DMS53 (cell line): ENCODE data around the gene PRKAR1B.

Source experiments
- DNase-seq: peaks from one replicate; lab custom pipeline; 2025; lab: John Stamatoyannopoulos, UW

PRKAR1B gene

DNA sequence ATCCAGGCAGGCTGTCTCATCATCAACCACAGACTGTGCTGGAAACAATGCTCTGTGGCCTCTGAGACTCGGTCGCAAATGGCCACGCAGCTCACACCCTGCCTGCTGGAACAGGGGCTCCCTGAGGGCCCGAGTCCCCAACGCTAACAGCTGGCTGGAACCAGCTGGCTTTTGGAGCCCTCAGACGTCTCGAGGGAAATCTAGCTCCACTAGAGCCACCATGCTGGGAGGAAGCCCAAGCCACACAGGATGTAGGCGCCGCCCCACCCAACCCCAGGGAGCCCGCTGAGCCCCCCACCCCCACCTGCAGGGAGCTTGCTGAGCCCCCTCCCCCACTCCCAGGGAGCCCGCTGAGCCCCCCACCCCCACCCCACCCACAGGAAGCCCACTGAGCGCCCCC, 186.1 kb downstream of the PRKAR1B start:
- DNase-seq: no peak

DNA sequence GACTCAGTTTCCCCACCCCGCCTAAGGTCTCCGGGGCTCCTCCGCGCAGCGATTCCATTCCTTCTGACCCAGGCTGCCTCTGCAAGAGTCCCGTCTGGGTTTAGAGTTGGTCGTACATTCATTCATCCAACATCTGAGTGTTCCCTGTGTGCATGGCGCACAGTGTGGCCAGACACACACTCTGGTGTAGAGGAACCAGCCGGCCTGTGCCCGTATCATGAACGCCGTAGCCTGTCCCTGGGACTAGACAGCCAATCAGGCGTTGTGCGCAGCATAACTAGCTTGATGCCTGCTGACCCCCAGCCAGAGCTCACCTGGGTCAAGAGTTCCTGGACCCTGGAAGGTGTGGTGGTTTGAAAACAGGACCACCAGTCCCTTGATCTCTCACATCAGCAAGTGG, 186.5 kb downstream of the PRKAR1B start:
- DNase-seq: no peak

DNA sequence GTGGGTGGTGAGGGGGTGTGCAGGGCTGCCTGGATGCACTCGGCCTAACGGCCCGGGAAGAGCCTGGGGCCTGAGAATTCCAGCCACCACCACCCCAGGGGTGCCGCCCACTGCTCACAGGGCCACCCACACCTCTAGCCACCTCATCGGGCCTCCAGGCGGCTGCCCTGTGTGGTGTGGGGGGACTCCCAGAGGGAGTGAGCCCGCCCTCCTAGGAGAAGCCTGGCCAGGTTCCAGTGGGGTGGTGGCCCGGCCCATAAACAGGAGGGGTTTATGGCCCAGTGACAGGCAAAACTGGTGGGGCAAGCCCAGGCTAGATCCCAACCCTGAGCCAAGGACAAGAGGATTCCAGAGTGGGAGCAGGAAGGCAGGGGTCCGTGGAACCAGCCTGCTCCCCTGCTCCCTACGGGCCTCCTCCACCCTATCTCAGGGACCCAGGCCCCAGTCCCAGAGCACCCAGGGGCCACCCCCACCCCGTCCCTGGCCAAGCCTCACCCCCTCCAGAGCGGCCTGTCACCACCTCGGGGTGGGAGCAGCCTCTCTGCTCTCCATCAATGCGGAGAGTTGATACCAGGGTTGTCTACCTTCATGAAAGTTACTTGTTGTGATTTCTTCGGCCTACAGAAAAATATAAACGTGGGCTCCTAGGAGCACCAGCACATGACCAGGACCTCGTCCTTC, 187.2 kb downstream of the PRKAR1B start:
- no peak for DNase-seq

DNA sequence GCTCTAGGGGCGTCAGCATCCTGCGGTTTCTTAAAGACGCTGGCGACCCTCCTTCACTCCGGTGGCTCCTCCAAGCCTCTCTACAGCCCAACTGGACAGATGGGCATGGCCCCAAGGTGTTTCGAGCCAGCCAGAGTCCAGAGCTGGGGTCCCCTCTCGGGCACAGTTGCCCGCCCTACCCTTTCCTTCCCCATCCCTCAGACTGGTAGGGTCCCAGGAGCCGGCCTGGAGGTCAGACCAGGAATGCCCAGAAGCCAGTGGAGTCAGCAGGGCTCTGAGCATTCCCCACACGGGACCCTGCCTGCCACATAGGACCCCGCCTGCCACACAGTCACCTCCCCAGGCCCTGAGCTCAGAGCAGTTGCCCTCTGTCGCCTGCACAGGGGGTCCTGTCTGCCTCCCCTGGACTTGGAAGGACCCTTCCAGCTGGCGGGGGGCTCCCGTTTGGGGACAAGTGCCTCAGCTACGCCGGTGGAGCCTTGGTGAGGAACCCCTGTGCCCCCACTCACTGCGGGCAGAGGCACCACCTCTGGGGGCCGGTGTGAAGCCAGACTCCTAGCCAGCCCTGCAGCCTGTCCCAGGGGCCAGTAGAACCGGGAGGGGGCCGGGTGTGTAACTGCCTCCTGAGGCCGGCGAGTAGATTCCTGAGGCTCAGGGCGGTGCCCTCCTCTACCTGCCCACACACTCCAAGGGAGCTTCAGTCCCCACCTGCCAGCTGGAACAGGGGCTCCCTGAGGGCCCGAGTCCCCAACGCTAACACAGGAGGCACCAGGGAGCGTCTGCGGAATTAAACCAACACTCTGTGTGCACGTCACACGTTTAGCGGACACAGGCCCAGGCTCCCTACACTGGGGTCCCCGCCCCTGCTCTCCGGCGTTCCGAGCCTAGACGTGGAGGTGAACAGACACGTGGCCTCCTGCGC, 188.1 kb downstream of the PRKAR1B start:
- DNase-seq: no peak

DNA sequence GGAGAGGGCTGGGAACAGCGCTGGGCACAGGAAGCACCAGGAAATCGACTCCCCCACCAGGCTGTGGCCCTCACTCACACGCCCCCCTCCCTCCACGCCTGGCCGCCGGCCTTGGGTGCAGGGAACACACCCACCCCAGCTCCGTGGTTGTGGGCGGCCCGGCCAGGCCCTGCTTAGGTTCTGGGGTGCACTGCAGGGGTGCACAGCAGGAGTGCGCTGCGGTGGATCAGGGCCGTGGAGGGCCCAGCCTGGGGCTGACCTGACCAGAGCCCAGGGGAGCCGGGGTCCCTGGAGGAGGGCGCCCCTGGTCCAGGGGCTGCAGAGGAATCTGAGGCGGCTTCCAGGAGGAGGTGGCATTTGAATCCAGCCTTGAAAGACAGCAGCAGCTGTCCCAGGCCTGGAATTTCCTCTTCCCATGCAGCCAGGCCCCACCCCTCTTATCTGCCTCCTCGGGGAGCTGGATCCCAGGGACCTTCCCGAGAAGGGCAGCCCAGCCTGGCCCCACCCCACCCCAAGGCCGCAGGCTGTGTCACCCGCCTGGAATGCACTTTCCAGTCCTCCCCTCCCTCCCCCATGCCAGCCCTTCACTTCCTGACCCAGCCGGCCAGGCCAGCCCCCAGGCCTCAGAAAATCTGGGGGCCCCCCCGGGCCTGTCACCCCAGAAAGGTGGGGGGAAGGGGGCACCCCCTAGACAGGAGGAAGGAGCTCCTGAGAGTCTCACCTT, 189.0 kb downstream of the PRKAR1B start:
- DNase-seq: no peak

DNA sequence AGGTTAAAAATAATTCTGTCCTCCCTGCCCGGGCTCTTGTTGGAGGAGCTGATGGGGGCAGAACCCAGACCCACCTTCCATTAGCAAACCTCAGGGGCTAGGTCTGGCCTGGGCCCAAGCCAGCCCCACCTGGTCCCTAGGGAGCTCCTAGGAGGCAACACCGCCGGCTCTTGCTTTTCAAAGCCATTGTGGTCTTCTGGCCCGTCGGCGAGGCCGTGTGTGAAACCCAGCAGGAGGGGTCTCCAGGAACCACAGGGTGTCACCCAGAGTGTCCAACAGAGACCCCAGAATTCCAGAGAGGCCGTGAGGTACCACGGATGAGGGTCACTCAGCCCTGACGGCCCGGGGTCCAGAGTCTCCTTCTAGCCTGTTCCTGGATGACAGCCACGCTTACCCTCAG, 190.8 kb downstream of the PRKAR1B start:
- no peak for DNase-seq

DNA sequence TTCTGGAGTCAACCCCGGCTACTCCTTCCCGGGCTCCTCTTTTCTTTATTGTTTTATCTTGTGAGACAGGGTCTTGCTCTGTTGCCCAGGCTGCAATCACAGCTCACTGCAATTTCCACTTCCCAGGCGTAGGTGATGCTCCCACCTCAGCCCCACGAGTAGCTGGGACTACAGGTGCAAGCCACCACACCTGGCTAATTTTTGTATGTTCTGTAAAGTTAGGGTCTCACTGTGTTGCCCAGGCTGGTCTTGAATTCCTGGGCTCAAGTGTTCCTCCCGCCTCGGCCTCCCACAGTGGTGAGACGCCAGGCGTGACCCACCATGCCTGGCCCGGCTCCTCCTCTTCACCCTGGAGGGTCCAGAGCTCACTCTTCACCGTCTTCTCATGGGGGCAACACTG, 192.1 kb downstream of the PRKAR1B start:
- DNase-seq: no peak

DNA sequence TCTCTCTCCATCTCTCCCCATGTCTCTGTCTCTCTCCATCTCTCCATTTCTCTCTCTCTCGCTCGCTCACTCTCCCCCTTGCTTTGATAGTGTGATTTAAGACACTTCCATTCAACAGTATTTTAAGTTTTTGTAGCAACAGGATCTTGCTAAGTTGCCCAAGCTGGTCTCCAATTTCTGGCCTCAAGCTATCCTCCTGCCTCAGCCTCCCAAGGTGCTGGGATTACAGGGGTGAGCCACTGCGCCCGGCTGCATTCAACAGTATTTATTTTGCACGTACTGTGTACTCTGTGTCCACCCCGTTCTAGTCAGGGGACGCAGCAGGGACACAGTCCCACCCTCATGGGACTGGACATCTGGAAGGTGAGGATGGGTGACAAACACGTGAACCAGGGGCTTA, 193.0 kb downstream of the PRKAR1B start:
- DNase-seq: no peak

DNA sequence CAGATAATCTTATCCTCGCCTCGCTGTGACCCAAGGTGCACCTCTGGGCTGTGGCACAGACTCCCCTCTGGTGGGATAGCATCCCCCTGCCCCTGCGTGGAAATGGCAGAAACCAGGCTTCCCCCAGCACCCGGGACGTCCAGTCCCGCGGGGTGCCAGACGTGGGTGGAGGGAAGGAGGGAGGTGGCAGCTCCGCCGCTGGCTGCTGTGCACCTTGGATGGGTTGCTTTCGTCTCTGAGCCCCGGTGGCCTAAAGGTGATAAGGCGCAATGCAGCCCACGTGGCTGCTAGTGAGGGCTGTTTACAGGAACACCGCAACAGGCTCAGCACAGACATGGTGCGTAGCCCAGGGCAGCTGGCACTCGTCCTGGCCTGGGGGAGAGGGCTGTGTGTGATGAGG, 193.8 kb downstream of the PRKAR1B start:
- no peak for DNase-seq

DNA sequence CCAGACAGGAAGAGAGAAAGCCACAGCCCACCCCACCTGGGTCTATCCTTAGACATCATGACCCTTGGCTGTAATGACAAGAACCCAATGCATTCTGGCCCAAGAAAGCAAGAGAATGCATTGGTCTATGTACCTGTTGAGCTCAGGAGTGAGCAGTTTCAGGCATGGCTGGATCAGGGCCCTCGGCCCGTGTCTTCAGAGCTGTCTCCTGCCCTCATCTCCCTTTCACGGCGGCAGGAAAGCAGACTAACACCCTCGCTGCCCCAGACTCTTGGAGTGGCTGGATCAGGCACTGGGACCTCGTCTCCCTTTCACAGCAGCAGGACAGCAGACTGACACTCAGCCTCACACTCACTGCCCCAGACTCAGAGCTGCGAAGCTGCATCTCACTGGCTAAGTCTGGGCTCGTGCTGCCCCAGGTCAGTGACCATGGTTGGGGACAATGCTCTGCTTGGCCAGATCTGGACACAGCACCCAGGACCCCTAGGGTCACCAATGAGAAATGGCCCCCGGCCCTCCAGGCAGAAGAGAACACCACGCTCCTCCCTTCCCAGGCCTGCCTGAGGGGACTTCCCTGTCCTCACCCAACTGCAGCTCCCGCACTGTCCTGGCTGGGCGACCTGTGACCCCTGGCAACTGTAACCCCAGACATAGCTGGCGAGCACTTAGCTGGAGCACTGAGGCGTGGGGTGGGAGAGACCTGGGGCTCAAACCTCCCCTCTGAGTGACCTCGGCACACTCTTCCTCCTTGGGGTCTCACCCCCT, 194.5 kb downstream of the PRKAR1B start:
- DNase-seq: no peak

DNA sequence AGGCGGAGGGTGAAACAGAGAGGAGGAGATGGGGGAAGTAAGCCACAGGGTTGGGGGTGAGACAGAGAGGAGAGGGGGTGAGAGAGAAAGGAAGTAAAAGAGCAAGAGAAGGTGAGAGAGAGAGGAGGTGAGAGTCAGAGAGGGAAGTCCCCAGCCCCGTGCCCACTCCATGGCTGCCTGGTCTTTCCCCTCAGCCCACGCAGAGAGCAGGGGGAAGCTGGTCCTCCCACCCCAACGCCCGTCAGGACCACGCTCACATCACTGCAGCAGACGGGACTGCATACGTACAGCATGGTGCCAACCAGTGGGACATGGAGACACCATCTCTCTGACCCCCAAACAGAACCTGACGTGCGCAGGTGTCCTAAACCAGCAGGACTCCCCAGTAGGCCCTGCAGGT, 195.3 kb downstream of the PRKAR1B start:
- no peak for DNase-seq

DNA sequence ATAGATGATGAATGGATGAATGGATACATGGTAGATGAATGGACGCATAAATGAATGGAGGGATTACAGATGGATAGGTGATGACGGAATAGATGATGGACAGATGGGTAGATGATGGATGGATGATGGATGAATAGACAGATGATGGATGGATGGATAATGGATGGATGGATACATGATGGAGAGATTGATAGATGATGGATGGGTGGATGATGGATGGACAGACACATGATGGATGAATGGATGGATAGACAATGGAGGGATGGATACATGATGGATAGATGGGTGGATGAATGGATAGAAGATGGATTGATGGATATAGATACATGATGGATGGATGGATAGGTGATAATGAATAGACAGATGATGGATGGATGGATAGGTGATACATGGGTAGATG, 198.6 kb downstream of the PRKAR1B start:
- DNase-seq: no peak

DNA sequence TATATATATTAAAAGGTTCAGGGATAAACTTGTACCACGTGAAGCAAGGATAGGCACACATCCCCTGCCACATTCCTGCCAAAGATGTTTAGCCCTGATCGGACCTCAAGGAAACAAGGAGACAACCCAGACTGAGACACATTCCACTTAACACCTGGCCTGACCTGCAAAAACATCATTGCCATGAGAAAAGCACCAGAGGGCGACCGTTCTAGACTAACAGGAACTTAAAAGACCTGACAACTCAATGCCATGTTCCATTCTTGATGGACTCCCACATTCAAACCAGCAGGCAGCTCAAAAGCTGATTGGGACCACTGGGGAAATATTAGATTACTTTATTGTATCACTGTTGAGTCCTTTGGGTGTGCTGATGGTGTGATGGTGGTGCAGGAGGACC, 199.4 kb downstream of the PRKAR1B start:
- no peak for DNase-seq

DNA sequence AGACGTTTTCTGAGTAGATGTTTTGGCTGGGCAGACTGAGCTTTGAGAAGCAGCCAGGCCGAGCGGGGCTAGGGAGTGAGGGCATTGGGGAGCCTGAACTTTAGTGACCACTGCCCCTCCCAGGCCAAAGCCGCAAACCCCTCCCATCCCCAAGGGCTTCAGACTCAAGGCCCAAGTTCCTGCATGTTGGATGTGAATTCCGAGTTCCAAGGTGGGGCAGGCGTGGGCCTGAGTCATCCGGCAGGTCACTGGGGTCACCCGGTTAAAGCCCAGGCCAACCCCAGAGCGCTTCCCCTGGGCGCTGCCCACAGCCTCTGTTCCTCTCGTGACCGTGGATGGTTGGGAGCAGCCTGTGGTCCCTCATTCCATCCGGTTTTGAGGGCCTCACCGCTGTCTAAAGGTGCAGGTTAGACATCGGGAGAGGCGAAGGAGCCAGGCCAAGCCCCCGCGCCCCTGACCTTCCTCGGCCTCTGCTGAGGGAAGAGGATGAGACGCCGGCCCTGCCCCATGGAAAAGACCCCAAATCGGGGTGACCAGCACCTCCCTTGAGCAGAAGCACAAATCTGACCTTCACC, 200.5 kb downstream of the PRKAR1B start:
- no peak for DNase-seq

DNA sequence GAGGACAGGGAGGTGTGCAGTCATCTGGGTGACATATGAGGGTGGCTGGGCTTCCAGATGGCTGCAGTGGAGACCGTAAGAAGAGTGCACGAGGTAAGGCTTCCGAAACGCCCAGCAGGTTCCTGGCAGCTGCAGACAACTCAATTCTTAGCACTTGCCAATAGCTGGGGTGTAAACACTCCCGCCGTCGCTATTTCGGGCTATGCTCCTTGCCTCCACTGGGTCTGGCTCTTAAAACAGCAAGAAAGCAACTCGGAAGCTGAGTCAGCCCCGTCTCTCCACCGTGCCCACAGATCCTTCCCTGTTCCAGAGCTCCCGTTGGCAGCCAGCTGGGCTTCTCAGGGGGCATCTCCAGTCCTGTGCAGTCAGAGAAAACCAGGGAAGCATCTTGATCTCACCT, 201.3 kb downstream of the PRKAR1B start:
- DNase-seq: no peak

DNA sequence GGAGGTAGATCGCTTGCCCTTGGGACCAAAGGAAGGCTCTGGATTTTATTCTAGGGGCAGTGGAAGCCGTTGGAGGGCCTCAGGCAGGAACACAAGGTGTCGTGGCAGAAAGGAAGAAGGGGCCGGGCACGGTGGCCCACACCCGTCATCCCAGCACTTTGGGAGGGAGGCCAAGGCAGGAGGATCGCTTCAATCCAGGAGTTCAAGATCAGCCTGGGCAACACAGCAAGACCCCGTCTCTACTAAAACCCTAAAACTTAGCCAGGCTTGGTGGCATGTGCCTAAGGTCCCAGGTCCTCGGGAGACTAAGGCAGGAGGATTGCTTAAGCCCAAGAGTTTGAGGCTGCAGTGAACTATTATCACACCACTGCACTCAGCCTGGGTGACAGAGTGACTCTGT, 202.3 kb downstream of the PRKAR1B start:
- no peak for DNase-seq

DNA sequence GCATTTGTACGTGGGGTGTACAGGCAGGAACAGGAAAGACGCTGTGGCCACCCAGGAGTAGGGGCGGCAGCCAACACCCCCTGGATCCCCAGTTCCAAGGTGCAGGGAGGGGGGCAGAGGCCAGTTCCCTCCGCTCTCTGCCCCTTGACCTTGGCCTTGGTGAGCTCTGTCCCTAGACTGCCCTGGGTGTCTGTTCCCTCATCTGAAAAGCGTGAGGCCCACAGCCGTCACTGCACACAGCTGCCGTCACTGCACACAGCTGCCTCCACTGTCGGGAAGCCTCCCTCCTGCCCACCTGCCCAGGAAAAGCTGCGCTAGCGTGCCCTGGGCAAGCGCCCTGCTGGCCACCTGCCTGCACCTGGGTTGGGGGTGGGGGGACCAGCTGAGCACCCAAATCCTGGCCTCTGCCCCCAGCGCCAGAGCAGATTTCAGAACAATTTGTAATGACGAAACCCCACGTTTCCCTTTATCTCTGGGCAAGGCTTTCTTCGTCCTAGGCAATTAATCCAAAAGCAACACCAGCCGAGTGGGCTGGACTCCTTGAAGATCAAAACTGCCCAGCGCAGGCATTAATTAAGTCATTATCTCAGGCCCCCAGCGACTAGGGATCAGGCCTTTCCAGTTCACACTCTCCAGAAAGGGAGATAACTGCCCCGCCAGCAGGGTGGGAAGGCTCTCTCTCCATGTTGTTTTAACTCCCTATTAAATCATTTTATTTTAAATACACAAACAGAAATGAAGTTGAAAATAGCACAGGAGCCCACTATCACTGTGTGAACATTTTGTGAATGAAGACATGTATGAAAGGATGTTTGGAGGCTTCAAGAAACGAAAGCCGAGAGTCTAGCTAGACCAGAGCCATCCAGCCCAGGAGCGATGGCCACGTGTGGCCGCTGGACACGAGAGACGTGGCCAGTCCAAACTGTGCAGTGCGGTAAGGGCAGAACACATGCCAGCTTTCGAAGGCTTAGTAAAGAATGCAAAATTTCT, 203.4 kb downstream of the PRKAR1B start:
- DNase-seq: peak; percentile 18

DNA sequence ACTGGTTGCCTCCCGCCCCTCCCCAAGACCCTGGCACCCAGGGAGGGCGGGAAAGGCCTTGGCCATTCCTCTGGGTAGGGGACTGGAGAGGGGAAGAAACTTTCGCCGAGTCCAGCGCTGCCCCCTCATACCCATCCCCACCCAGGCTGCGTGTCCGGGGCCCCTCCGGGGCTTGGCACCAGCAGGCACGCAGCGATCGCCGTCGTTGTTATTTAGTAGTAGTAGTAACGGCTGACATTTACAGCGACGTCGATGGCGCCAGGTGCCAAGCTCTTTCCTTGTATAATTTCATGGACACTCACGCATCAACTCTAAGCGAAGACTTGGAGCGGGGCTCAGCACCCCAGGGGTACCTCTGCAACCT, 204.1 kb downstream of the PRKAR1B start:
- no peak for DNase-seq

DNA sequence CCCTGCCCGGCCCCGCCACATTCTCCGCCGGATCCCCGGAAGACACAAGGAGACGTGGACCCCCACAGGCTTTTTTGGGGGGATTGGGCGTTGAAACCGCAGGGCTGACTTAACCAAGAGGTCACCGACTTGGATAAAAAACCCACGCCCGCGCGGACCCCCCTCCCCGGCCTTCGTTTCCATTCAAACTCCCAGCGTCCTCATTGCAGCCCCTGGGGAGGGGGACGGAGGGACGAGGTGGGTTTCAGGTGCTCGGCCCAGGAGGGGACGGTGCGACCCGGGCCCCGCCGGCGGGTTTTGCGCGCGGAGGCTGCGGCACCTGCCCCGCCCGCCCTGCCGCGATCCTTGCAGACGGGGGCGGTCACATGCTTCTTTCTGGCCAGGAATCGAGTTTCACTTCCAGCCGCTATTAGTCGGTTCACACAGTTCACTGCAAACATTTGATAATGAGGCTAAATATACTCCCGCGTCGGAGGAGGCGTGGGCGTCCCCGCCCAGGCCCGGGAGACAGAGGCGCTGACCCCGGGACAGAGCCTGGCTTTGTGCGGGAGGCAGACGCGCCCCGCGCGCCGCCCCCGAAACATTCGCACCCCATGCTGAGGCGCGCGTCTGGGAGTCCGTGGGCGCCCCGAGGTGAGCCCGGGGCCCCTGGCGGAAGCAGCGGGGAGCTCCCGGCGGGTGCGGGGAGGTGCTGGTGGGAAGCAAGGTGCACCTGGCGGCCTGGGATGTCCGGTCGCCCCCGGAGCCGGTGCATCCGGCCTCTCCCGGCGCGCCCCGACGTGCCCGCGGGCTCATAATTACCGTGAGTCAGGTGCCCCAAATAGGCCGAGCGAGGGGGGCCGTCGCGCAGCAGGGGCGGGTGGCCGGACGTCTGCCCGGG, 204.8 kb downstream of the PRKAR1B start:
- peak; percentile 53 for DNase-seq
